DOHH2 (cell line): Measurements from ENCODE around the gene CDH2.

Source experiments
- H3F3A ChIP-seq: fragments of 200-600 bp; sonication (generic), shearing (Covaris generic); 2 replicates; pipeline ENCODE4 v1.6.0; 2016; ENCODE audit warnings: antibody characterized with exemption, mild to moderate bottlenecking; ENCODE audit not compliant: control insufficient read depth, insufficient read depth
- H3K27ac ChIP-seq: fragments of 200-600 bp; sonication (generic); 2 replicates; pipeline ENCODE4 v1.5.1; 2014; ENCODE audit warnings: low read depth, mild to moderate bottlenecking, low read length, moderate library complexity
- H3K27me3 ChIP-seq: fragments of 200-600 bp; sonication (generic); 2 replicates; pipeline ENCODE4 v1.6.1; 2014; ENCODE audit warnings: mild to moderate bottlenecking, low read length, mixed read lengths; ENCODE audit not compliant: control insufficient read depth
- H3K36me3 ChIP-seq: fragments of 200-600 bp; sonication (generic); 2 replicates; pipeline ENCODE4 v1.6.1; 2014; ENCODE audit warnings: mild to moderate bottlenecking, low read length, moderate library complexity, mixed read lengths; ENCODE audit not compliant: control insufficient read depth
- H3K4me1 ChIP-seq: fragments of 200-600 bp; sonication (generic); 2 replicates; pipeline ENCODE4 v1.6.1; 2014; ENCODE audit warnings: mild to moderate bottlenecking, low read length, mixed read lengths; ENCODE audit not compliant: control insufficient read depth
- H3K4me2 ChIP-seq: fragments of 200-600 bp; sonication (generic); 2 replicates; pipeline ENCODE4 v1.6.0; 2014; ENCODE audit warnings: mild to moderate bottlenecking, low read length, moderate library complexity
- H3K4me3 ChIP-seq: fragments of 200-600 bp; sonication (generic); 2 replicates; pipeline ENCODE4 v1.5.1; 2014; ENCODE audit warnings: mild to moderate bottlenecking, low read length, mixed read lengths
- H3K79me2 ChIP-seq: fragments of 200-600 bp; sonication (generic); 2 replicates; pipeline ENCODE4 v1.6.1; 2014; ENCODE audit warnings: mild to moderate bottlenecking, low read length, mixed read lengths; ENCODE audit not compliant: control insufficient read depth
- H3K9me2 ChIP-seq: fragments of 200-600 bp; sonication (generic); replicated peaks from 2 replicates; pipeline ENCODE4 v1.6.1; 2014; ENCODE audit warnings: mild to moderate bottlenecking, low read length, mixed read lengths; ENCODE audit not compliant: control insufficient read depth
- H3K9me3 ChIP-seq: fragments of 200-600 bp; sonication (generic); 2 replicates; pipeline ENCODE4 v1.6.1; 2014; ENCODE audit warnings: antibody characterized with exemption, low read length, mixed read lengths; ENCODE audit not compliant: control insufficient read depth, insufficient read depth
- H4K20me1 ChIP-seq: fragments of 200-600 bp; sonication (generic); 2 replicates; pipeline ENCODE4 v1.6.0; 2014; ENCODE audit warnings: low read depth, mild to moderate bottlenecking, antibody characterized with exemption, low read length, moderate library complexity; ENCODE audit not compliant: control insufficient read depth, insufficient read depth
- CTCF ChIP-seq: fragments of 200-600 bp; sonication (generic); IDR thresholded peaks from one replicate; pipeline ENCODE4 v1.5.1; 2014; ENCODE audit warnings: antibody characterized with exemption, mild to moderate bottlenecking, low read depth, low read length; ENCODE audit not compliant: poor library complexity, severe bottlenecking
- EZH2phosphoT487 ChIP-seq: fragments of 200-600 bp; sonication (generic); IDR thresholded peaks from 2 replicates; pipeline ENCODE4 v1.6.1; 2017; ENCODE audit warnings: borderline replicate concordance, mild to moderate bottlenecking, antibody characterized with exemption, low read length, moderate library complexity, mixed read lengths

Gene CDH2

DNA sequence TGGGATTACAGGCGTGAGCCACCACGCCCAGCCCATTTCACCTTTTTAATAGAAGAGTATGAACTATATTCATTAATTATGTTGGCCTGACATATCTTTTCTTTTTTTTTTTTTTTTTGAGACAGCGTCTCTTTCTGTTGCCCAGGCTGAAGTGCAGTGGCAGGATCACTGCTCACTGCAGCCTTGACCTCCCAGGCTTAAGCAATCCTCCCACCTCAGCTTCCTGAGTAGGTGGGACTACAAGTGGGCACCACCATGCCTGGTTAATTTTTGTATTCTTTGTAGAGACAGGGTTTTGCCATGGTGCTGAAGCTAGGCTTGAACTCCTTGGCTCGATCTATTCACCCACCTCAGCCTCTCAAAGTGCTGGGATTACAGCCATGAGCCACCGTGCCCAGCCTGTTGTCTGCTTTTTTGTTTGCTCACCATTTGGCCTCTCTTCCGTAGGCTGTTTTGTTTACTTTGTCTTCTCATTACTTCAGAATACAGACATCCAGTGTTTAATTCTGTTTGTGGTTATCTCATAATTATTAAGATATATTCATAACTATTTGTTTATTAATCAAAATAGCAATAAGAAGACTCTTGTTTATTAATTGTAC, 16.3 kb upstream of the CDH2 start:
- Histone ChIP-seq H3K27me3 (no peaks in the 10 kb centered on the region), H3K27ac (no peak overlapping the region), H3K9me2 (no peaks in the 10 kb centered on the region), H3F3A (no peaks in the 10 kb centered on the region), H3K36me3 (no peaks in the 10 kb centered on the region), H3K9me3 (no peaks in the 10 kb centered on the region; the same call in 1 of the 2 replicates), H3K4me3 (no peak overlapping the region), H3K4me2 (no peak overlapping the region), H3K79me2 (no peaks in the 10 kb centered on the region), H4K20me1 (no peaks in the 10 kb centered on the region), H3K4me1 (no peaks in the 10 kb centered on the region)
- TF ChIP-seq EZH2phosphoT487 = no peak
- no peak for TF ChIP-seq CTCF

DNA sequence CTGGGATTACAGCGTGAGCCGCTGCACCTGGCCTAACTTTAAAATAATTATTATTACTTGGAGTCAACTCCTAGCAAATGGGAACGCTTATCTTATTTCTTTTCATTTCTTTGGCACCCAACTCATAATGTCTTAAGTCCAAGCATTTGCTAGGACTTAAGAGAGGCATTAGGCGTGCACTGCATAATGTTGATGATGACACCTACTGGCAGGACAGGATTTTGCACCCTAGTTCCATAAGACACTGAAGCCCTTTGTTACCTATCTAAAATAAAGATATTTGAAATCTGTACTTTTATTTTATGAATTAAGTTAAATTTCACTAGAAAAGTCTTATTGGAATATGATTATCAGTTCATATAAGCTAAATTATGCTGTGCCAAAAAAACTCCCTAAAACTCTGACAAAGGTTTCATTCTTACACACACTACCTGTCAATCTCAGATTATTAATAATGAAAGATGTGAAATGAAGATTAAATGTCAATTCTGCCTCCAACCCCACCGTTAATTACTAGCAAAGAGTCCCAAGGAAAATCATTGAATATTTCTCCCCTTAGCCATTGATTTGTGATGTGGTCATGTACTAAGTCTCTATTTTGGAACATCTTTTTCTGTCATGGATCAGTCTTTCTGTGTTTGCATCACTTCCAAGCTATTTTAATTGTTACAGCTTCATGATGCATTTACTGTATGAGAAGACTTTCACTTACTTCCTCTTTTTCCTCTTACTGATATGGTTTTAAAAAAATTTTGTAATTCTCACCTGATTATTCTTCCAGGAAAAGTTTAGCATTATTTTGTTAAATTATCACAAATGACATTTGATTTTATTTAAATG, 12.7 kb upstream of the CDH2 start:
- no peaks in the 10 kb centered on the region for H3K27me3 ChIP-seq
- no peaks in the 10 kb centered on the region; the same call in 1 of the 2 replicates for H3K9me3 ChIP-seq
- H4K20me1 ChIP-seq = no peaks in the 10 kb centered on the region
- no peak overlapping the region for H3K4me3 ChIP-seq
- no peaks in the 10 kb centered on the region for H3K9me2 ChIP-seq
- TF ChIP-seq EZH2phosphoT487 = no peak
- peak; percentile 58 for TF ChIP-seq CTCF
- no peaks in the 10 kb centered on the region for H3F3A ChIP-seq
- no peak overlapping the region for H3K27ac ChIP-seq
- no peaks in the 10 kb centered on the region for H3K79me2 ChIP-seq
- H3K4me2 ChIP-seq = no peak overlapping the region
- H3K36me3 ChIP-seq = no peaks in the 10 kb centered on the region
- no peaks in the 10 kb centered on the region for H3K4me1 ChIP-seq

GRCh38 chr18:28185121-28185520, 8.2 kb upstream of the CDH2 start:
- no peaks in the 10 kb centered on the region; the same call in 1 of the 2 replicates for H3K9me3 ChIP-seq
- no peak overlapping the region for H3K4me2 ChIP-seq
- no peak overlapping the region for H3K4me3 ChIP-seq
- H3K27ac ChIP-seq = no peak overlapping the region
- H3K36me3 ChIP-seq = no peaks in the 10 kb centered on the region
- H3K27me3 ChIP-seq = no peaks in the 10 kb centered on the region
- no peaks in the 10 kb centered on the region for H4K20me1 ChIP-seq
- H3F3A ChIP-seq = no peaks in the 10 kb centered on the region
- no peaks in the 10 kb centered on the region for H3K4me1 ChIP-seq
- no peaks in the 10 kb centered on the region for H3K79me2 ChIP-seq
- no peaks in the 10 kb centered on the region for H3K9me2 ChIP-seq
- TF ChIP-seq CTCF = no peak
- TF ChIP-seq EZH2phosphoT487 = no peak
